T-helper 9 cell (primary cell): Measurements from ENCODE around the gene PRSS2.

Experiments
- DNase-seq: peaks from one replicate; pipeline ENCODE4 v3.0.0-alpha.2; 2020

PRSS2 gene

GRCh38 chr7:142788303-142789289 is 17.8 kb downstream of the PRSS2 start:
- DNase-seq = no peak

GRCh38 chr7:142789441-142789840 is 18.7 kb downstream of the PRSS2 start:
- DNase-seq = no peak

GRCh38 chr7:142790056-142790455 is 19.3 kb downstream of the PRSS2 start:
- no peak for DNase-seq

- no peak for DNase-seq
Measured at GRCh38 chr7:142790555-142790954, 19.8 kb downstream of the PRSS2 start.

GRCh38 chr7:142791502-142791901 is 20.7 kb downstream of the PRSS2 start:
- DNase-seq = no peak

- no peak for DNase-seq
Measured at GRCh38 chr7:142792129-142792528, 21.4 kb downstream of the PRSS2 start.

- no peak for DNase-seq
Measured at GRCh38 chr7:142792593-142792992, 21.8 kb downstream of the PRSS2 start.

- DNase-seq = no peak
Measured at GRCh38 chr7:142793156-142793555, 22.4 kb downstream of the PRSS2 start.

- peak; percentile 52 for DNase-seq
Measured at GRCh38 chr7:142795339-142795863, 24.6 kb downstream of the PRSS2 start.

GRCh38 chr7:142796001-142796500 is 25.3 kb downstream of the PRSS2 start:
- no peak for DNase-seq

GRCh38 chr7:142796501-142797390 is 26.0 kb downstream of the PRSS2 start:
- DNase-seq = no peak

GRCh38 chr7:142797391-142798377 is 26.9 kb downstream of the PRSS2 start:
- no peak for DNase-seq

GRCh38 chr7:142798451-142799436 is 28.0 kb downstream of the PRSS2 start:
- no peak for DNase-seq

GRCh38 chr7:142799437-142799835 is 28.7 kb downstream of the PRSS2 start:
- DNase-seq = no peak

GRCh38 chr7:142800088-142800487 is 29.3 kb downstream of the PRSS2 start:
- no peak for DNase-seq

GRCh38 chr7:142800699-142801260 is 30.0 kb downstream of the PRSS2 start:
- DNase-seq = no peak

- DNase-seq = no peak
Measured at GRCh38 chr7:142801601-142802295, 31.0 kb downstream of the PRSS2 start.

- DNase-seq = no peak
Measured at GRCh38 chr7:142802301-142802700, 31.5 kb downstream of the PRSS2 start.

- no peak for DNase-seq
Measured at GRCh38 chr7:142803901-142804300, 33.1 kb downstream of the PRSS2 start.
